HG03469 (cell line): Measurements from ENCODE around the gene CDHR1.
"Not testable (repeated sequence)": the region's sequence is repeated elsewhere in the genome, so short reads cannot be mapped to it uniquely, and the experiment has no call there.

Source experiments
- ATAC-seq: cut with Tn5 transposase; IDR thresholded peaks from one replicate; pipeline ENCODE4 v1.9.1; 2021; ENCODE audit warnings: mild to moderate bottlenecking, moderate library complexity, moderate number of reproducible peaks; ENCODE audit not compliant: unreplicated experiment

CDHR1 gene

GRCh38 chr10:84172467-84173356, 21.6 kb upstream of the CDHR1 start:
- no peak for ATAC-seq

- ATAC-seq = peak; percentile 23
Measured at GRCh38 chr10:84173501-84173929, 20.8 kb upstream of the CDHR1 start, which contains the start of gene GPR15LG. TSS of gene GPR15LG (plus strand) at chr10:84173801. CDS start at chr10:84173852, 51 bp downstream.

GRCh38 chr10:84175436-84175835, 18.9 kb upstream of the CDHR1 start:
- no peak for ATAC-seq

DNA sequence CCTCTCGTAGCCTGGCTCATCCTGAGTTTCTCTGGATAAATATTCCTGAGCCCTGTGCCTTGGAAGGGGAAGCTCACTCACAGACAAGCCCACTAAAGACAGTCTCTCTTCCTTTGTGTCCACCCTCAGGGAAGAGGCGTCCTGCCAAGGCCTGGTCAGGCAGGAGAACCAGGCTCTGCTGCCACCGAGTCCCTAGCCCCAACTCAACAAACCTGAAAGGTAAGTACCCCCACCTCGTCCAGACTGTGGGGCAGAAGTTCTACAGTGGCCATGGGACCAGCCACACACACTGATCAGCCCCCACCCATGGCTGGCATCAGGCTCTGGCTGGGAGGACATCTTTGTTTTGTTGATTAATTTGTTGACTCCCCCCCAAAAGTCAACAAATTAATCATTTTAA, 18.0 kb upstream of the CDHR1 start:
- no peak for ATAC-seq

DNA sequence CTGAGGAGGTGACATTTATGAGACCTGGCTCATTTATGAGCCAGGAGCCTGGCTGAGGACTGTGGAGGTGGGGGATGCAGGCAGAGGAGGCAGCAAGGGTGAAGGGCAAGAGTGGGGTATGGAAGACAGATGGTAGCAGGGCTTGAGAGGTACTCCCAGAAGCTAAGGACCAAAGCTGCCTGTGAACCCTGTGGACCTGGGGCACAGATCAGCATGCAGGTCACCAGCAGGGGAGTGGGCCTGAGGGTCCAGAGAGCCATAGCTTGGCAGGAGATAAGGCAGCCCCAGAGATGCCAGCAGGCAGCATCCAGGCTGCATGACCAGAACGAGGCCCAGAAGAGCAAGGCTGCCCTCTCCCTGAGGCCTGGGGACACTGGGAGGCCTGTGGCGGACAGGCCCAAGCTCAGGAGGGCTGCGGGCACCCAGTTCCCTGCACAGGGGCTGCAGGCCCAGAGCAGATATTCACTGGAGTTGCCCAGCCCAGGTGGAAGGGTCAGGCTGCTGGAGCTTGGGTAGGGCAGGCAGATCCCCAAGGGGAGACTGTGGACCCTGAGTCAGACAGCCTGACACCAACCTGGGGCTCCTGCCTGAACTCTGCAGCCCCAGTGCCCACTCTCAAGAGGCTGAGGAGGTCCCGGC, 17.4 kb upstream of the CDHR1 start:
- ATAC-seq = no peak

DNA sequence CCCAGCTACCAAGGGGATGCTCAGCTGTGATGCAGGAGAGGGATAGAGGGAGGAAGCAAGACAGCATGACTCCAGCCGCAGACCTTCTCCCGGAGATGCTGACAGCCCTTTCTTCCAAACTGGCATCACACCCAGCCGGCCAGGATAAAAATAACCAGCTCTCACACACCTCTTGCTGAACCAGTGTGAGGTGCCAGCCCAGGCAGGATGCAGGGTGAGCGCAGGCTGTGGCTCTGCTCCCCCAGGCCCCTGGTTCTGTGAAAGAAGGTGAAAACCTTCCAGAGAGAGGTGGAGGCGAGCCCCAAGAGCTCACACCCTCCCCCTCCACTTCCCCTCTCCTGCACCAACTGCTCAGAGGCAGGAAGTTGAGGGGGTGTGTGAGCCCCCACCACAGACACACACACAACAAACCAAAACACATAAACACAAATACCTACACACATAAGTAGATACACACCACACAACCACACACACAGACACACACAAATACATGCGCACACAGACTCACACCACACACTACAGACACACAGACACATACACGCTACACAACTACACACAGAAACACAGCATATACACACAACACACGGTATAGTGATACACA, 16.7 kb upstream of the CDHR1 start:
- ATAC-seq = no peak

DNA sequence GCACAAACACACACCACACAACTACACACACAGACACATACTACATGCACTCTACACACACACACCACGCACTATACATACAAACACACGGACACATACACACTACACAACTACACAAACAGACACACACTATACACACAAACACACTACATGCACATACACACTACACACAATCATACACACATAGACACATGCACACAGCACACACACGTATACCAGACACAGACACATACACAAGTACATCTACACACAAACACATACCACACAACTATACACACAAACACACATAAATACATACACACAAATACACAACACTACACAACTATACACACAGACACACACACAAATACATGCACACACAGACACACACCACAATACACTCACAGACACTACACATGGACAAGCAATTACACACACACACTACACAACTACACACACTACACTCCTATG, 16.2 kb upstream of the CDHR1 start:
- no peak for ATAC-seq

GRCh38 chr10:84179059-84179710, 15.2 kb upstream of the CDHR1 start:
- ATAC-seq = peak; percentile 93

DNA sequence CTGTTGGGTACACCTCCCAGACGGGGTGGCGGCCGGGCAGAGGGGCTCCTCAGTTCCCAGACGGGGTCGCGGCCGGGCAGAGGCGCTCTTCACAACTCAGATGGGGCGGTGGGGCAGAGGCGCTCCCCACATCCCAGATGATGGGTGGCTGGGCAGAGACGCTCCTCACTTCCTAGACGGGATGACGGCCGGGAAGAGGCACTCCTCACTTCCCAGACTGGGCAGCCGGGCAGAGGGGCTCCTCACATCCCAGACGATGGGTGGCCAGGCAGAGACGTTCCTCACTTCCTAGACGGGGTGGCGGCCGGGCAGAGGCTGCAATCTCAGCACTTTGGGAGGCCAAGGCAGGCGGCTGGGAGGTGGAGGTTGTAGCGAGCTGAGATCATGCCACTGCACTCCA, 14.0 kb upstream of the CDHR1 start:
- not testable (repeated sequence) for ATAC-seq

DNA sequence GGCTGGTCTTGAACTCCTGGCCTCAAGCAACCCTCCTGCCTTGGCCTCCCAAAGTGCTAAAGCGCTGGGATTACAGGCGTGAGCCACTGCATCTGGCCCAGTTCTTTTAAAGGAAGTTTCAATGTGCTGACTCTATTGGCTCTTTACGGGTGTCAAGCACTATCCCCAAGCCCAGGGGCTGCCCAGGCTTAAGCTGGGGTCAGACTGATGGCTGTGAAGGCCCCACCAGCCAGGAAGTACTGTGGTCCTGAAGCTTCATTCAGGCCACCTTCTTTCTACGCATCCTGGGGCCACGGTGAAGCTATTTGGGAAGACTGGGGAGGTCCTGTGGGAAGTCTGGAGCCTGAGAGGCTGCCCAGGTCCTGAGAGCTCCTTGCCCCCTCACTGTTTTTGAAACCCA, 12.7 kb upstream of the CDHR1 start:
- ATAC-seq = no peak

- ATAC-seq = no peak
Measured at GRCh38 chr10:84184517-84184916, 9.8 kb upstream of the CDHR1 start.

DNA sequence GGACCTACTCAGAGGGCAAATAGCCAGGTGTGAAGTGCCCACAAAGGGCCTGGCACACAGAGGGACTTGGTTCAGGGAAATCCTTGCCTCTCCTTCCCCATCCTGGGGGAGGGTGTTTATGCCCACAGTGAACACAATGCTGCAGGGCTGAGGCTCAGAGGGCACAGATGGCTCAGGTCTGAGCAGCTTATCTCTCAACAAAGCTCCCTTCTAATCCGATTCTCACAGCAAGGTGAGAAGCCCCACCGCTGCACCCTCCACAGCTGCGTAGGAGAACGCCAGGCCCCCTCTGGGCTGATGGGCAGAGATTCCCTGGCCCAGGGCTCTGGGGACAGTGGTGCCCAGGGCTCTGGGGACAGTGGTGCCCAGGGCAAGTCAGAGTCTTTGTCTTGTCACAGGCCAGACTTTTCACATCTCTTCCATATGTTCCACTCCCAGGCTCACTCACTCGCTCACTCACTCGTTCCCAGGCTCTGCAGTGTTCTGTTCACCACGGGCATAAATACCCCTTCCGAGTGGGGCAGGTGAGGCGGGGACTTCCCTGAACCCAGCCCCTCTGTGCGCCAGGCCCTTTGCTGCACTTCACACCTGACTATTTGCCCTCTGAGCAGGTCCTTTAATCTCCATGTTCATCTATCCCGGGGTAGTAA, 8.7 kb upstream of the CDHR1 start:
- ATAC-seq = no peak

DNA sequence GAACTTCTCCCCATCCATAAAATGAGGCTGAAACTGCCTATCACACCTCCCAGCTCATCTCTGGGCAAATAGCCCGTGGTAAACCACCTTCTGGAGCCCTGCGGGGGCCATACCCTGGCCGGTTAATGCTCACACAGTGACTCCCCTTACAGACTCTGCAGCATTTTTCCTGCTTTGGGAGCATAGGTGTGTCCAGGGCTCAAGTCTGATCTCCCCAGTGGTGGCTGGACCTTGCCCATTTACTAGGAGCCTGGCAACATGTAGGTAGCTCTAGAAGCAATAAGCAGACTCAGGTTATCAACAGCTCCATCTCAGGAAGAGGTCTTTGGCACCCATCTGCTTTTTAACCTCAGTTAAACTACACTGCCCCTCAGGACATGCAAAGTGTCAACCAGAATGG, 5.5 kb upstream of the CDHR1 start:
- ATAC-seq = no peak

- ATAC-seq = no peak
Measured at GRCh38 chr10:84190621-84191020, 3.7 kb upstream of the CDHR1 start.

DNA sequence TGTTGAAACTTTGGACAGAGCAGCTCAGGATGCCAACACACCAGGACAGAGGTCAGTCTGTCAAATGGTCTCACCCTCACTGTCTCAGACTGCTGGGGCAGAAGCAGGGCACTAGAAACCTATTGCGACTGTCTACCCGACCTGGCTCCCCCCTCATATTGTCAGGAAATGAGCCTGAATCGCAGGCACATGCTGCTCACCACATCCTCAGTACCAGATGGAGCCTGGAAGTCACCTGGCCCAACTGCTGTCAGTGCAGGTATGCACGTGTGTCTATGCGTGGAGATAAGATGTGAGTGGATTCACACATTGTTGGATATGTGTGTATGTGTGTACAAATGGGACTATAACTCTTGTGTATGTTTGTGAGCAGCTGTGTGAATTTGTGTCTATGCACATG, 3.2 kb upstream of the CDHR1 start:
- ATAC-seq = no peak

DNA sequence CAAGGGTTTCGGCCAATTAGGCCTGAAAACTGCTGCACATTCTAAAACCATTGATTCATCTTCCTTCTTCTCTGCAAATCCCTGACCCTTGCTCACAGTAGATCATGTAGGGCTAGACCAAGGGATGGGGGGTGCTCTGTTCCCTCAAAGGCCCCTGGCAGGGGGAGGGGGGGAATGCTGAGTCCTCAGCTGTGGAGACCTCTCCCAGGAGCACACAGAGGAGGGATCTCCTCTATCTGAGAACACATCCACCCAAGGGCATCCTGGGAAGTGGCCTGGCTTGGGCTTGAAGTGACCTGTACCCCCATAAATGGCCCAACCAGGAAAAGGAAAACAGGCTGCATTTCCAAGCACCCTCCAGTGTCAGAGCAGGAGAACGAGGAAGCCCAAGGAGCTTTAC, 1.0 kb upstream of the CDHR1 start:
- ATAC-seq = no peak

- ATAC-seq = no peak
Measured at GRCh38 chr10:84193846-84194423, 402 bp upstream of the CDHR1 start.

DNA sequence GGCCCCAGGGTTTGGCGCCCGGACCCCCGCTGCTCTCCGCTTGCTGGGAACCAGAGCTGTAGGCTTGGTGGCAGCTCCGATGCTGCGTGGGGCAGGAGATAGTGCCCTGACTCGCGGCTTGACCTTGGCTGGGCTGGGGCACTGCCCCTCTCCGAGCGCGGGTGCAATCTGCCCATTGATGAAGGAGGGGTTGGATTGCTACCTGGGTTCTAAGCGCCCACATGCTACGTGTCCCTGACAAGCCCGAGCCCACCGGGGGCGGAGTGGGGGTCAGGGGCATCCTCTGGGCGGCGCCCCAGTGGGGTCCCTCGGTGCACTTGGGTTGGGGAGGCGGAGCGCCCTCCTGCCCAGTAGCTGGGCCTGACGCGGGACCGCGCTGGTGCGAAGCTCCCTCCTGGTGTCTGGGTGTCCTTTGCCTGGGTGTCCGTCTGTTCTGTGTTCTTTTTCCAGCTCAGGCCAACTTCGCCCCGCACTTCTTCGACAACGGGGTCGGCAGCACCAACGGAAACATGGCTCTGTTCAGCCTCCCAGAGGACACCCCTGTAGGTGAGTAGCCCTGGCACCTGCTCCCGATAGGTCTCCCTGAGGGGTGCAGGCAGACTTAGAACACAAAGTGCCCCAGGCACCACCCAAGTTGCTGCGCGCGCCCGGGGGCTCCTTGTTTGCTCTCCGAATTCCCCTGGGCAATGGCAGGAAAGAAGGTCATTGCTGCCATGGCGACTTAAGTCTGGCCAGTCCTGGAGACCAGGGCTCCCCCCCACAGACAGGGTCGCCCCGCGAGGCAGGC, 900 bp downstream of the CDHR1 start:
- no peak for ATAC-seq

- ATAC-seq = no peak
Measured at GRCh38 chr10:84196083-84196482, 1.7 kb downstream of the CDHR1 start.

GRCh38 chr10:84196941-84197340, 2.6 kb downstream of the CDHR1 start:
- ATAC-seq = no peak
